DOHH2 (cell line): Measurements from ENCODE around the gene EIF3B.

Experiments
- EZH2phosphoT487 ChIP-seq: fragments of 200-600 bp; sonication (generic); IDR thresholded peaks from 2 replicates; pipeline ENCODE4 v1.6.1; 2017; ENCODE audit warnings: borderline replicate concordance, mild to moderate bottlenecking, antibody characterized with exemption, low read length, moderate library complexity, mixed read lengths
- TF ChIP-seq, protein P1 (sequence below): fragments of 200-600 bp; sonication (generic); IDR thresholded peaks from one replicate; pipeline ENCODE4 v1.5.1; 2014; ENCODE audit warnings: antibody characterized with exemption, mild to moderate bottlenecking, low read depth, low read length; ENCODE audit not compliant: poor library complexity, severe bottlenecking

DNA sequence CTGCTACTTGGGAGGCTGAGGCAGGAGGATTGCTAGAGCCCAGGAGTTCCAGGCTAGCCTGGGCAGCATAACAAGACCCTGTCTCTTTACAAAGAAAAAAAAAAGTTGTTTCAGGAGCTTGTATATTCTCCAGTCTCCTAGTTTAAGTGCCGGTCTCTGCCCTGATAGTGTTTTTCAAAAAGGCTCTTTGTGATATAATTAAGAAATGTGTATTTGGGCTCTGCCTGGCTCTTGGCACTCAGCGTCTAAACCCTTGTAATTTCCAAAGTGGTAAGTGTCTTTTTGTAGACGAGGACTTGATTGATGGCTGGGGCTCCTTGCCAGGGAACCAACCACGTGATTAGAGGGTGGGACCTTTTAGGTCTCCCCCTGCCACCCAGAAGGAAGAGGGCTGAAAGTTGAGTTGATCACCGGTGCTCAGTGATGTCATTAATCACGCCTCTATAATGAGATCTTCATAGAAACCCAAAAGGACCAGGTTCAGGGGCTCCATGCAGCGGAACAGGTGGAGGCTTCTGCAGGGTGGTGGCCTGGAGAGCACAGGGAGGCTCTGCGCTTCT lies 4.4 kb downstream of the EIF3B start:
- TF ChIP-seq, protein P1, sequence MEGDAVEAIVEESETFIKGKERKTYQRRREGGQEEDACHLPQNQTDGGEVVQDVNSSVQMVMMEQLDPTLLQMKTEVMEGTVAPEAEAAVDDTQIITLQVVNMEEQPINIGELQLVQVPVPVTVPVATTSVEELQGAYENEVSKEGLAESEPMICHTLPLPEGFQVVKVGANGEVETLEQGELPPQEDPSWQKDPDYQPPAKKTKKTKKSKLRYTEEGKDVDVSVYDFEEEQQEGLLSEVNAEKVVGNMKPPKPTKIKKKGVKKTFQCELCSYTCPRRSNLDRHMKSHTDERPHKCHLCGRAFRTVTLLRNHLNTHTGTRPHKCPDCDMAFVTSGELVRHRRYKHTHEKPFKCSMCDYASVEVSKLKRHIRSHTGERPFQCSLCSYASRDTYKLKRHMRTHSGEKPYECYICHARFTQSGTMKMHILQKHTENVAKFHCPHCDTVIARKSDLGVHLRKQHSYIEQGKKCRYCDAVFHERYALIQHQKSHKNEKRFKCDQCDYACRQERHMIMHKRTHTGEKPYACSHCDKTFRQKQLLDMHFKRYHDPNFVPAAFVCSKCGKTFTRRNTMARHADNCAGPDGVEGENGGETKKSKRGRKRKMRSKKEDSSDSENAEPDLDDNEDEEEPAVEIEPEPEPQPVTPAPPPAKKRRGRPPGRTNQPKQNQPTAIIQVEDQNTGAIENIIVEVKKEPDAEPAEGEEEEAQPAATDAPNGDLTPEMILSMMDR: no peak
- no peak for TF ChIP-seq EZH2phosphoT487
